ENCODE results near the gene RC3H1.

Gene RC3H1

GRCh38 chr1:173884701-173885100 is 137.5 kb downstream of the RC3H1 start:
- no peak overlapping the region for H3K4me3 ChIP-seq (ENCODE audit: control insufficient read depth in 1 of 7, extremely low read depth in 1 of 7, insufficient read depth in 4 of 7, low read depth in 2 of 7, low read length in 6 of 7)
- WGBS (ENCODE audit: insufficient coverage), result 97% methylated on average over 5 of the region's 5 CpGs

More at GRCh38 chr1:173884701-173885100, 137.5 kb downstream of the RC3H1 start:
- CTCF ChIA-PET, result no interaction called here
- POLR2A ChIA-PET, result no interaction called here
- H3K27ac ChIP-seq (ENCODE audit: insufficient read depth in 1 of 2, low read depth in 1 of 2, low read length in 2 of 2, poor library complexity in 1 of 2, severe bottlenecking in 2 of 2), result no peak overlapping the region
- no peak for DNase-seq
- H3K4me1 ChIP-seq (ENCODE audit: control extremely low read depth in 1 of 4, control insufficient read depth in 4 of 4, insufficient read depth in 4 of 4, low read length in 3 of 4), result no peaks in the 10 kb centered on the region
- H3K27me3 ChIP-seq (replicated peaks in 2 of 5; ENCODE audit: control insufficient read depth in 4 of 5, insufficient read depth in 5 of 5, low read length in 4 of 5), result no peaks in the 10 kb centered on the region
- H3K9me3 ChIP-seq (ENCODE audit: control extremely low read depth in 1 of 5, control insufficient read depth in 4 of 5, insufficient read depth in 2 of 5, low read depth in 1 of 5, low read length in 4 of 5), result no peaks in the 10 kb centered on the region
- H3K36me3 ChIP-seq (ENCODE audit: control insufficient read depth in 4 of 4, insufficient read depth in 4 of 4, low read length in 3 of 4), result peaks cover 2 to 20% (median 14%) of the 10 kb centered on the region in 4 experiments

Measured in common myeloid progenitor, CD34-positive (primary cell).